Measurements from ENCODE around the gene LCP1.

Gene LCP1

DNA sequence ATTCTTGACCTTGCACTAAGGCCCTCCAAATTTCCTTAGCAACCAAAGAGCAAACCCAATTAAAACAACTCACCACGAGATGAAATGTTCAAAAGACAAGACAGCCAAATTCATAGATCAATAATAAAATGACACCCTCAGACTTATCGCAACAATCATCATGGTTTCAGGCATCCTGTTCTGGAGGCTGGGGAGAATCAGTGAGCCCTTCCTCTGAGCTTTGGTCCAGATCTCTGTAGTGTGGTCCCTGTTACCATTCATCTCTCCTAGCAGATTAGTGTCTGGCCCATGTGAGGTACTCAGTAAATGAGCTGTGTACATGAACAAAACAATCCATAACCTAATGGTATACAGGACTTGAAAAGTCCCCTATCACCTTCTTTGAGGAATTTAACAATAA, 12.2 kb downstream of the LCP1 start (continued):
- no peak for TF ChIP-seq ZNF24 (tag by site-specific recombination; IDR thresholded peaks at IDR 0.05)
- no peak for TF ChIP-seq PRDM4 (tag by site-specific recombination; IDR thresholded peaks at IDR 0.05)
- TF ChIP-seq KLF17 (tag by site-specific recombination; IDR thresholded peaks at IDR 0.05), result no peak
- no peak for TF ChIP-seq ZBTB26 (tag by site-specific recombination; optimal IDR thresholded peaks at IDR 0.05)
- no peak for TF ChIP-seq ZNF174 (tag by site-specific recombination; IDR thresholded peaks at IDR 0.05)
- no peak for TF ChIP-seq SP3 (tag by site-specific recombination; IDR thresholded peaks at IDR 0.05)
- TF ChIP-seq SP2 (tag by site-specific recombination; IDR thresholded peaks at IDR 0.05), result no peak
- no peak for TF ChIP-seq ZBTB44 (tag by site-specific recombination; IDR thresholded peaks at IDR 0.05)
- no peak for TF ChIP-seq ZFP37 (tag by site-specific recombination; IDR thresholded peaks at IDR 0.05)
- TF ChIP-seq, protein P1, sequence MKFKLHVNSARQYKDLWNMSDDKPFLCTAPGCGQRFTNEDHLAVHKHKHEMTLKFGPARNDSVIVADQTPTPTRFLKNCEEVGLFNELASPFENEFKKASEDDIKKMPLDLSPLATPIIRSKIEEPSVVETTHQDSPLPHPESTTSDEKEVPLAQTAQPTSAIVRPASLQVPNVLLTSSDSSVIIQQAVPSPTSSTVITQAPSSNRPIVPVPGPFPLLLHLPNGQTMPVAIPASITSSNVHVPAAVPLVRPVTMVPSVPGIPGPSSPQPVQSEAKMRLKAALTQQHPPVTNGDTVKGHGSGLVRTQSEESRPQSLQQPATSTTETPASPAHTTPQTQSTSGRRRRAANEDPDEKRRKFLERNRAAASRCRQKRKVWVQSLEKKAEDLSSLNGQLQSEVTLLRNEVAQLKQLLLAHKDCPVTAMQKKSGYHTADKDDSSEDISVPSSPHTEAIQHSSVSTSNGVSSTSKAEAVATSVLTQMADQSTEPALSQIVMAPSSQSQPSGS (tag by site-specific recombination; IDR thresholded peaks at IDR 0.05; ENCODE audit: low read depth), result no peak

- Histone ChIP-seq H3K4me1 (ENCODE audit: control insufficient read depth, insufficient read depth, low read length) (peaks cover 4% of the 10 kb centered on the region), H3K36me3 (ENCODE audit: control insufficient read depth in 2 of 2, insufficient read depth in 1 of 2, low read length in 2 of 2) (no peaks in the 10 kb centered on the region), H3K4me3 (ENCODE audit: low read depth, low read length) (no peak overlapping the region), H3K27ac (ENCODE audit: extremely low read depth, low read depth, low read length) (no peak overlapping the region), H3K9me3 (ENCODE audit: control insufficient read depth, insufficient read depth, low read depth, low read length) (no peaks in the 10 kb centered on the region)
- CTCF ChIA-PET, result interaction anchor here (0.7 to 1.8 kb wide), 4 partner anchors 8 to 42 kb away, joined by 3 to 5 read pairs (median 4); no protein-coding TSS in a partner anchor
- POLR2A ChIA-PET, result no interaction called here
- TF ChIP-seq ZBTB17 (tag by site-specific recombination; IDR thresholded peaks at IDR 0.05) (0 out of 2 replicates have a peak, but pooled peaks have one; percentile 0), ZNF626 (tag by site-specific recombination; IDR thresholded peaks at IDR 0.05) (no peak)
Observed at GRCh38 chr13:46168783-46169182, 13.2 kb downstream of the LCP1 start.

DNA sequence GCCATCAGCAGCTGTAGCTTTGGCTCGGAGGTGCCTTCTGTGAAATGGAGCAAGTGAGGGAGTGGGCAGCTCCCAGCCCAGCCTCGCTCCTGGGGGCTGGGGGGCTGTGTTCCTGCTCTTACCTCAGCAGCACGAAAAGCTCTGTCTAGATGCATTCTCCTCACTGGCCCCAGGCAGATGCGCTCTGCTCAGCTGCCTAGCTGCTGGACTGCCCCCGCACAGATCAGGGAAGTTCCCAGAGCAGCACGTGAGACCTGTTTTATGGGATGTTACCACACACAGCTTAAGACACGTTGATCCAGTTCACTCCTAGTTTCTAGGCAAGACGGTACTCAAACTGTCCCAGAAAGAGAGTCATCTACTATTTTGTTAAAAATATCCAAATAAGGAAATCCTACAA, 13.6 kb downstream of the LCP1 start:
- Histone ChIP-seq H3K4me1 (ENCODE audit: control insufficient read depth, insufficient read depth, low read length) (peaks cover 4% of the 10 kb centered on the region), H3K4me3 (ENCODE audit: low read depth, low read length) (no peak overlapping the region), H3K9me3 (ENCODE audit: control insufficient read depth, insufficient read depth, low read depth, low read length) (no peaks in the 10 kb centered on the region), H3K27ac (ENCODE audit: extremely low read depth, low read depth, low read length) (no peak overlapping the region), H3K36me3 (ENCODE audit: control insufficient read depth in 2 of 2, insufficient read depth in 1 of 2, low read length in 2 of 2) (no peaks in the 10 kb centered on the region)
- POLR2A ChIA-PET, result no interaction called here
- TF ChIP-seq ZBTB17 (tag by site-specific recombination; IDR thresholded peaks at IDR 0.05), result 0 out of 2 replicates have a peak, but pooled peaks have one; percentile 21
- TF ChIP-seq REST (tag by site-specific recombination; IDR thresholded peaks at IDR 0.05), result peak; percentile 29
- TF ChIP-seq ZNF223 (tag by site-specific recombination; IDR thresholded peaks at IDR 0.05), result no peak
- TF ChIP-seq GLIS1 (tag by site-specific recombination; IDR thresholded peaks at IDR 0.05), result peak; percentile 35; the same call in 1 of the 2 replicates
- no peak for TF ChIP-seq ZNF112 (tag by site-specific recombination; IDR thresholded peaks at IDR 0.05)
- CTCF ChIA-PET, result interaction anchor here (0.9 to 1.8 kb wide), 4 partner anchors 8 to 42 kb away, joined by 3 to 5 read pairs (median 4); no protein-coding TSS in a partner anchor
